Activated T-cell treated with anti-CD3 and anti-CD28 coated beads, Interleukin-2, amount 50 U/mL, for 4 hours (primary cell): ENCODE data around the gene CA10. TPM values are rescaled to one million over a fixed set of nuclear protein-coding genes. Genes with fewer than 3 reads are reported as not detected.

Experiments used
- ATAC-seq, 2 donors: fragments of 200-7000 bp; cut with Tn5 transposase; one replicate each; pipeline ENCODE4 v1.10.0; 2021
- DNase-seq: peaks from one replicate; pipeline ENCODE4 v3.0.0-alpha.2; 2020
- H3K27me3 Mint-ChIP-seq: one replicate; pipeline ENCODE4 v1.8.0; 2021; ENCODE audit warnings: low read depth, mixed read lengths
- H3K36me3 Mint-ChIP-seq: one replicate; pipeline ENCODE4 v1.8.0; 2022; ENCODE audit warnings: mixed read lengths; ENCODE audit not compliant: insufficient read depth
- H3K4me1 Mint-ChIP-seq: one replicate; pipeline ENCODE4 v1.8.0; 2021; ENCODE audit warnings: low read depth, mixed read lengths
- H3K4me3 Mint-ChIP-seq: one replicate; pipeline ENCODE4 v1.8.0; 2021; ENCODE audit warnings: mild to moderate bottlenecking, moderate library complexity, mixed read lengths
- H3K9me3 Mint-ChIP-seq: one replicate; pipeline ENCODE4 v1.8.0; 2021; ENCODE audit warnings: mixed read lengths
- total RNA-seq, 3 donors: library from RNA; stranded (reverse); gene quantifications; one replicate each; pipeline ENCODE4 v1.2.1, GENCODE V29; 2021

CA10 gene
- total RNA-seq, 3 donors from 2014 or later = not detected

GRCh38 chr17:51921500-51921899 is 237.0 kb downstream of the CA10 start:
- no peak for DNase-seq
- H3K27me3 Mint-ChIP-seq = peaks cover under 1% of the 10 kb centered on the region
- H3K36me3 Mint-ChIP-seq = no peaks in the 10 kb centered on the region
- no peaks in the 10 kb centered on the region for H3K9me3 Mint-ChIP-seq
- no peaks in the 10 kb centered on the region for H3K4me1 Mint-ChIP-seq
- no peak for ATAC-seq
- no peak overlapping the region for H3K4me3 Mint-ChIP-seq

DNA sequence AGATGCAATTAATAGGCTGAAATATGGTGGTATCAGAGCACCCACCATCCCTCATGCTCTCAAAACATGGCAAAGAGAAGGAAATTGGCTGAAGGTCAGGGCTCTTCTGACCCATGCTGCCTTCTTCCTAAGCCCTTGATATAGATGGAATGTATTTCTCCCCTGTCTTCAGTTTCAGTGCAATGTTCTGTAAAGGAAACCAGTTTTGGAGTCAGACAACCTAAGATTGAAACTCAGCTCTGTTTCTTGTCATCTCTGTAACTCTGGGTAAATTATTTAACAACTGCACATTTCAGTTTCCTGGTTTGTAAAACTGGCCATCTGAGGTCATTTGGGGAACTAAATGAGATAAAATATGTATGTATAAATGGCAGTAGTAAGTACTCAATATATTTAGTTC is 243.9 kb downstream of the CA10 start:
- no peak overlapping the region for H3K4me3 Mint-ChIP-seq
- H3K4me1 Mint-ChIP-seq = no peaks in the 10 kb centered on the region
- no peaks in the 10 kb centered on the region for H3K27me3 Mint-ChIP-seq
- DNase-seq (no peak), ATAC-seq (no peak)
- no peaks in the 10 kb centered on the region for H3K9me3 Mint-ChIP-seq
- no peaks in the 10 kb centered on the region for H3K36me3 Mint-ChIP-seq

- Mint-ChIP-seq H3K27me3 (no peaks in the 10 kb centered on the region), H3K4me1 (no peaks in the 10 kb centered on the region), H3K9me3 (no peaks in the 10 kb centered on the region), H3K36me3 (no peaks in the 10 kb centered on the region), H3K4me3 (no peak overlapping the region)
- no peak for ATAC-seq
- DNase-seq = no peak
Measured at GRCh38 chr17:51913491-51914205, 244.9 kb downstream of the CA10 start.

DNA sequence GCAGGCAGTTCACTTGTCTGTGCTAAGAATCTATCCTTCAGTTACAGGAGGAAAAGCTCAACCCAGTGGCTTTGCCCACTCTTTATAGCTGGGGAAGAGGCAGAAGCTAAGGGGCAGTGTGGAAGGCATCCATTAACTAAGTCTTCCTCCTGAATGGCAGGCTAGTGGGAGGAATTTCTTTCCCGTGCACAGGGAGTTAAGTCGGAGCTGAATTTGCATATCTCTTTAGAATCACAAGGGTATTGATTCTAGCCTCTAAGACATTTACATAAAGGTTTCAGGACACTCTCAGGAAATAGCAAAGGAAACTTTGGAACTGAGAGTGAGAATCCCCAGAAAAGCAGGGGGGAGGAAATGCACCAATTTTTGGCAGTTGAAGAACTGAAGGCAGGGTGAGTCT is 245.6 kb downstream of the CA10 start:
- DNase-seq (no peak), ATAC-seq (no peak)
- Mint-ChIP-seq H3K4me3 (no peak overlapping the region), H3K27me3 (no peaks in the 10 kb centered on the region), H3K9me3 (no peaks in the 10 kb centered on the region), H3K36me3 (no peaks in the 10 kb centered on the region), H3K4me1 (no peaks in the 10 kb centered on the region)

DNA sequence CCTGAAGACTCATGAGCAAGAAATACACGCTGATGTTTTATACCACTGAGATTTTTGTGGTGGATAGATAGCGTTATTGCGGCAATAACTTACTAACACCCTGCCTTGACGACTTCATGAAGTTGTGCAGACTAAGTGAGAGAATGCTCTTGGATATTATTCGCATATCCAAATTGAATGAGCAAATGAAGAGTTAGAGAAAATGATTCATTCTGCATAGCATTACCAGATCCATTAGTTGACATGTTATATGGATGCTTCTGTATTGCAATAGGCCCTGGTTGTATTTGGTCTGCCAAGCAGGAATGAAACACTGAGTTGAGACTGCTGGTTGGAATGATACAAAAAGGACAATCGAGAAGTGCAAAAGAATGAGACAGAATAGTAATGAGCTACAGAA is 247.3 kb downstream of the CA10 start:
- Mint-ChIP-seq H3K27me3 (no peaks in the 10 kb centered on the region), H3K9me3 (no peaks in the 10 kb centered on the region), H3K4me1 (no peaks in the 10 kb centered on the region), H3K4me3 (no peak overlapping the region), H3K36me3 (no peaks in the 10 kb centered on the region)
- no peak for DNase-seq
- no peak for ATAC-seq

DNA sequence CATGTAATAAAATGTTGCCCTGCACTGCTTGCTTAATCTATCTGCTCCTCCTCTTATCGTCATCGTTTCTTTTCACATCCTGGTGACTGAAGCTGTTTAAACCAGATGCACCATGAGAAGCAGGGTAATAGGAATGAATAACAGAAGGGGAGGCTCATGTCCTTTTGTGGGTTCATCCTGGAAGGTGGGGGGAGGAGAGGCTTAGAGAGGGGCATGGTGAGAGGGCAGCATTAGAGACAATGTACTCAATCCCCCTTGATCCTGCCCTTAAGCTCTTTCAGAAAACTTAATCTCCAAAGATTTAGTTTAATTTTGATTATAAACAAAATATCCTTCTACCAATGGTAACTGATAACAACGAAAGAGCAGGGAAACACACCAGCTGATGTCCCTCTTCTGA is 248.5 kb downstream of the CA10 start:
- H3K4me3 Mint-ChIP-seq = no peak overlapping the region
- H3K4me1 Mint-ChIP-seq = no peaks in the 10 kb centered on the region
- H3K27me3 Mint-ChIP-seq = no peaks in the 10 kb centered on the region
- H3K36me3 Mint-ChIP-seq = no peaks in the 10 kb centered on the region
- no peak for DNase-seq
- ATAC-seq = no peak
- H3K9me3 Mint-ChIP-seq = no peaks in the 10 kb centered on the region

GRCh38 chr17:51908841-51909537 is 249.5 kb downstream of the CA10 start:
- Mint-ChIP-seq H3K9me3 (no peaks in the 10 kb centered on the region), H3K27me3 (no peaks in the 10 kb centered on the region), H3K36me3 (no peaks in the 10 kb centered on the region), H3K4me3 (no peak overlapping the region), H3K4me1 (no peaks in the 10 kb centered on the region)
- DNase-seq (no peak), ATAC-seq (no peak)

DNA sequence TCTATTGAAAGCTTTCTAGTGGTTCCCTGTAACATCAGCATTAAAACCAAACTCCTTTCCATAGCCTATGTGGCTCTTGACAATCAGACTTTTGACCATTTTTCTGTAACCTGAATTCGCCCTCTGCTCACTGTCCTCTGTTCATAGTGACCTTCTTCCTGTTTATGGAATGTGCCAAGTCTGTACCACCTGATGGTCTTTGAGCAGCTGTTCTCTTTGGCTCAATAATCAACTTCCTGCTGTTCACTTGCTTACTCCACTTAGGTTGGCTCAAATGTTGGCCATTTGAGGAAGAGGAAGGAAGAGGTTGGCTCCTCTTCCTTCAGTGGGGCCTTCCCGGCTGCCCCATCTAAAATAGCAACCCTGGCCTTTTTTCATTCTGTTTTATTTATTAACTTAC is 251.5 kb downstream of the CA10 start:
- H3K36me3 Mint-ChIP-seq = no peaks in the 10 kb centered on the region
- no peak overlapping the region for H3K4me3 Mint-ChIP-seq
- no peaks in the 10 kb centered on the region for H3K27me3 Mint-ChIP-seq
- ATAC-seq (no peak), DNase-seq (no peak)
- no peaks in the 10 kb centered on the region for H3K4me1 Mint-ChIP-seq
- H3K9me3 Mint-ChIP-seq = no peaks in the 10 kb centered on the region

DNA sequence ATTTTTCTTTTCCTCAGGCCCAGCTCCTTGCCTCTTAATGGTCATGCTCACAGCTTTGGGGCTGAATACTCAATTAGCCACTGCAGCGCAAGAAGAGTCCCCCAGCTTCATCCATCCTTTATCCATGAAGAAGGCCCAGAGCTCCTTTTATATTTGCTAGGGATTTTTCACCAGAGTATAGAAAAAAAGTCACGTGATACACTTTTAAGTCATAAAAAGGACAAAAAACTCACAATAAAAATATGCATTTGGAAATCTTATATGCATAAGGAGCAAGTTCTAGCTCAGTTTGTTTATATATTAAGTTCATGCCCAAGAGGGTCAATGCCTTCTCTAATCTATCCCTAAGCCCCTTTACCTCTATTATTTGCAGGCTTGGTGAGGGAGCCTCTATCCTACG is 254.1 kb downstream of the CA10 start:
- Mint-ChIP-seq H3K9me3 (no peaks in the 10 kb centered on the region), H3K27me3 (no peaks in the 10 kb centered on the region), H3K4me1 (no peaks in the 10 kb centered on the region), H3K4me3 (no peak overlapping the region), H3K36me3 (no peaks in the 10 kb centered on the region)
- DNase-seq = no peak
- ATAC-seq = no peak

DNA sequence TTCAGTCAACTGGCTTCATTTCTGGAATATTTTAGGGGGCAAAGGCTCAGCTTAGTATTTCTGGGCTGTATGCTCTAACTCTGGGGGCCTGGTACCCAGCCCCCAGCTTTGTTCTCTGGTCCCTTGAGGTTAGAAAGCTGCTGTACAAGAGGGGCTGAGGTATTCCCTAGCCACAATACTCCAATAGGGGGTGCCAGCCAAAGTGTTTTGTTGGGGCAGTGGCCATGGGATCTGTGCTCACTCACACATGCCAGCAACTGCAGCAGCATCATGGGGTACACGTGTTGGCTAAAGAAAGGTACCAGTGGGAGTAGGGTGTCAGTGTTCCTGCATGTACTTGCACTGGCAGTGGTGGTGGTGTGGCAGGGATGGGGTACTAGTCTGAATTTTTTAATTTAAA is 257.3 kb downstream of the CA10 start:
- no peaks in the 10 kb centered on the region for H3K36me3 Mint-ChIP-seq
- ATAC-seq (no peak), DNase-seq (no peak)
- H3K9me3 Mint-ChIP-seq = no peaks in the 10 kb centered on the region
- no peak overlapping the region for H3K4me3 Mint-ChIP-seq
- H3K4me1 Mint-ChIP-seq = no peaks in the 10 kb centered on the region
- H3K27me3 Mint-ChIP-seq = no peaks in the 10 kb centered on the region

- ATAC-seq = no peak
- no peaks in the 10 kb centered on the region for H3K27me3 Mint-ChIP-seq
- H3K4me1 Mint-ChIP-seq = no peaks in the 10 kb centered on the region
- no peak for DNase-seq
- H3K36me3 Mint-ChIP-seq = no peaks in the 10 kb centered on the region
- no peaks in the 10 kb centered on the region for H3K9me3 Mint-ChIP-seq
- no peak overlapping the region for H3K4me3 Mint-ChIP-seq
Measured at GRCh38 chr17:51891936-51892335, 266.6 kb downstream of the CA10 start.

DNA sequence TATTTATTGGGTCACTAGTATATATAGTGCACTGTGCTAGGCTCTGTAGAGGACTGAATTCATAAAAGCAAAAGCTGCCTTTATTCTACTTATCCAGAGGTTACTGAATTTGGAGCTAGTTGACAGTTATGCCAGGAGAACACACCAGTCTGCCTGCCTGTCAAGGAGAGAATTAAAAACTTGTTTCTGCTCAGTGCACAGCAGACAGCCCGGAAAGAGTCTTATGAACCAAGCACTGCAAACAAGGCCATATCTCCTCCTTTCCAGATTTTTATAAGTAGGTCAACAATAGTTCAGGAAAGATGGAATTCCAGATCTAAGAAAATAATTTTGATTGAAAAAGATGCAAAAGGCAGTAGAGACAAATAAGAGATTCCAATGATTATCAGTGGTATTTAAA is 267.8 kb downstream of the CA10 start:
- Mint-ChIP-seq H3K27me3 (no peaks in the 10 kb centered on the region), H3K36me3 (no peaks in the 10 kb centered on the region), H3K4me3 (no peak overlapping the region), H3K4me1 (no peaks in the 10 kb centered on the region), H3K9me3 (no peaks in the 10 kb centered on the region)
- DNase-seq (no peak), ATAC-seq (no peak)

- H3K27me3 Mint-ChIP-seq = no peaks in the 10 kb centered on the region
- H3K9me3 Mint-ChIP-seq = no peaks in the 10 kb centered on the region
- no peak overlapping the region for H3K4me3 Mint-ChIP-seq
- no peaks in the 10 kb centered on the region for H3K4me1 Mint-ChIP-seq
- ATAC-seq (no peak), DNase-seq (no peak)
- H3K36me3 Mint-ChIP-seq = no peaks in the 10 kb centered on the region
Measured at GRCh38 chr17:51888816-51889215, 269.7 kb downstream of the CA10 start.

DNA sequence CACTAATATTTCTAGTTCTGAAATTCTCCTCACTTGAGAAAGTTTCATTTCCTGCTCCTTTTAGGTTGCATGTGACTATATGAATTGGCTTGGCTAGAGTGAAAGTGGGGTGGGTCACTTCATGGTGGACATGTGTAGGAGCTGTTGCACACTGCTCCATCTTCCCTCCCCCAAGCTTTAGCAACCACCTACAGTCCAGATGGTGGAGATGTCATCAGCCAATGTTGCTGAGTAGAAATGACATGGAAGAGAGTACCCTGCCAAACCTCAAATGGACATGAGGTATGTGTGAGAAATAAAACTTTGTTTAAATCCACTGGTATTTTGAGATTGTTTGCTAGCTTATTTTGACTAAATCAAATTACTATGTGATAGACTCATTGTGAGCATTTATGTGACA is 281.5 kb downstream of the CA10 start:
- Mint-ChIP-seq H3K9me3 (no peaks in the 10 kb centered on the region), H3K4me3 (no peak overlapping the region), H3K36me3 (no peaks in the 10 kb centered on the region), H3K27me3 (peaks cover 6% of the 10 kb centered on the region), H3K4me1 (no peaks in the 10 kb centered on the region)
- DNase-seq = no peak
- no peak for ATAC-seq

DNA sequence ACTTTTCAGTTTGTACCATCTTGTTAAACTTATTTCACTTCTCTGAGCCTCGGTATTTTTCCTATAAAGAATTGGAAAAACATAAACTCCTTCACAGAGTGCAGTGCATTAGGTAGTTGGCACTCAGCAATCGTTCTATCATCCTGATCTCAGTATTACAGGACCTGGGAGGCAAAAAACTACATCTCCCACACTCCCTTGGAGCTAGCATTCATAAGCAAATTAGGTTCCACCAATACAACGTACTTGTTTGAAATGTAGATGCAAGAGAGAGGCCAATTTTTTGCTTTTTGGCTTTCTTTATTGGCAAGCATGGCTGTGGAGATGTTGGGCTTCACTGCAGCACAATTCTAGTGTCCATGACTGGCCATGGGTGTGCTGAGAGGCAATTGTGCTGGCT is 285.2 kb downstream of the CA10 start:
- no peak for ATAC-seq
- DNase-seq = no peak
- H3K36me3 Mint-ChIP-seq = no peaks in the 10 kb centered on the region
- no peaks in the 10 kb centered on the region for H3K4me1 Mint-ChIP-seq
- peaks cover 6% of the 10 kb centered on the region for H3K27me3 Mint-ChIP-seq
- H3K4me3 Mint-ChIP-seq = no peak overlapping the region
- H3K9me3 Mint-ChIP-seq = peaks cover 4% of the 10 kb centered on the region
